H7 (cell line): ENCODE results near the gene AOC2. TPM values are rescaled to one million over a fixed set of nuclear protein-coding genes. Genes with fewer than 3 reads are reported as not detected.
"Not testable (repeated sequence)": the region's sequence is repeated elsewhere in the genome, so short reads cannot be mapped to it uniquely, and the experiment has no call there.

Source experiments
- DNase-seq: peaks from one replicate; pipeline ENCODE4 v3.0.0; 2012
- H3K27me3 ChIP-seq: 2 replicates; pipeline ENCODE4 v1.6.0; 2011; ENCODE audit warnings: mild to moderate bottlenecking, low read length; ENCODE audit not compliant: control insufficient read depth, insufficient read depth
- H3K36me3 ChIP-seq: replicated peaks from 2 replicates; pipeline ENCODE4 v1.5.1; 2011; ENCODE audit warnings: low read length; ENCODE audit not compliant: control insufficient read depth, insufficient read depth
- H3K4me3 ChIP-seq: 2 replicates; pipeline ENCODE4 v1.5.1; 2011; ENCODE audit warnings: low read depth, mild to moderate bottlenecking, control low read depth, low read length, moderate library complexity; ENCODE audit not compliant: insufficient read depth
- total RNA-seq: library from RNA; depleted of rRNA; stranded (reverse); fragments of >200 nt; shearing (Covaris generic); gene quantifications from 2 replicates; pipeline ENCODE4 v1.2.3, GENCODE V29; 2014

Gene AOC2
- total RNA-seq, 1 experiment from 2014 or later = 1.9 TPM

GRCh38 chr17:42845556-42845917, 1.2 kb downstream of the AOC2 start:
- peaks cover 31% of the 10 kb centered on the region for H3K36me3 ChIP-seq
- H3K4me3 ChIP-seq = no peak overlapping the region
- peak; percentile 19 for DNase-seq
- H3K27me3 ChIP-seq = no peaks in the 10 kb centered on the region

- DNase-seq = no peak
- Histone ChIP-seq H3K4me3 (no peak overlapping the region), H3K36me3 (peaks cover 31% of the 10 kb centered on the region), H3K27me3 (no peaks in the 10 kb centered on the region)
Measured at GRCh38 chr17:42845918-42846593, 1.7 kb downstream of the AOC2 start.

- Histone ChIP-seq H3K4me3 (no peak overlapping the region), H3K36me3 (peaks cover 25% of the 10 kb centered on the region), H3K27me3 (no peaks in the 10 kb centered on the region)
- no peak for DNase-seq
Measured at GRCh38 chr17:42846594-42847280, 2.4 kb downstream of the AOC2 start.

GRCh38 chr17:42848093-42848492, 3.7 kb downstream of the AOC2 start:
- Histone ChIP-seq H3K4me3 (no peak overlapping the region), H3K36me3 (peaks cover 19% of the 10 kb centered on the region), H3K27me3 (no peaks in the 10 kb centered on the region)
- DNase-seq = no peak

GRCh38 chr17:42849031-42849430, 4.7 kb downstream of the AOC2 start:
- peaks cover 12% of the 10 kb centered on the region for H3K36me3 ChIP-seq
- no peaks in the 10 kb centered on the region for H3K27me3 ChIP-seq
- DNase-seq = no peak
- H3K4me3 ChIP-seq = no peak overlapping the region

- no peak for DNase-seq
- Histone ChIP-seq H3K4me3 (no peak overlapping the region), H3K27me3 (no peaks in the 10 kb centered on the region), H3K36me3 (peaks cover 6% of the 10 kb centered on the region)
Measured at GRCh38 chr17:42849451-42850181, 5.2 kb downstream of the AOC2 start.

GRCh38 chr17:42850954-42851353, 6.6 kb downstream of the AOC2 start, which contains the start of gene AOC3:
Gene AOC3, plus strand, starts transcription at chr17:42851199. Its CDS starts 145 bp downstream, at chr17:42851344.
- Histone ChIP-seq H3K27me3 (no peaks in the 10 kb centered on the region), H3K36me3 (no peaks in the 10 kb centered on the region), H3K4me3 (no peak within 1 kb of the TSS)
- peak; percentile 72 for DNase-seq

GRCh38 chr17:42851371-42852240, 7.2 kb downstream of the AOC2 start:
- not testable (repeated sequence) for H3K4me3 ChIP-seq, DNase-seq, H3K36me3 ChIP-seq, H3K27me3 ChIP-seq

DNA sequence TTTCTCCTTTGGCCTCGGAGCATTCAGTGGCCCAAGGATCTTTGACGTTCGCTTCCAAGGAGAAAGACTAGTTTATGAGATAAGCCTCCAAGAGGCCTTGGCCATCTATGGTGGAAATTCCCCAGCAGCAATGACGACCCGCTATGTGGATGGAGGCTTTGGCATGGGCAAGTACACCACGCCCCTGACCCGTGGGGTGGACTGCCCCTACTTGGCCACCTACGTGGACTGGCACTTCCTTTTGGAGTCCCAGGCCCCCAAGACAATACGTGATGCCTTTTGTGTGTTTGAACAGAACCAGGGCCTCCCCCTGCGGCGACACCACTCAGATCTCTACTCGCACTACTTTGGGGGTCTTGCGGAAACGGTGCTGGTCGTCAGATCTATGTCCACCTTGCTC, 8.0 kb downstream of the AOC2 start:
- no peak overlapping the region for H3K4me3 ChIP-seq
- H3K27me3 ChIP-seq = no peaks in the 10 kb centered on the region
- no peak for DNase-seq
- no peaks in the 10 kb centered on the region for H3K36me3 ChIP-seq

DNA sequence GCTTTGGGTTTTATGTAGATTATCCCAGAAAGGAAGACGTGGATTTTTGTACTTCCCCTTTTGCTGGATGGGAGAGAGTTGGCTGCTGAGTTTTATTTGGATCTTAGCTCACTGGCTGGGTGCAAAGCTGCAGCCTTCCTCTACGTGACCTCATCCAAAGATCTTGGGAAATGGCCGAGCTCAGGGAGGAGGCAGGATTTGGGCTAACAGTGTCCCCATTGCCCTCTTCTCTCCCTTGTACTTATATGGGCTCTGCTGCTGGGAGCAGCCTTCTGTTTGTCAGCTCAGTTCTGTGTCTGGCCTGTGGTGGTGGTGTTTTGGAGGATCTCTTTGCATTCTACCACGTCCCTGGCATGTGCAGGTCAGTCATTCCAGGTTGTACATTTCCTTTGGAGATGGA, 8.6 kb downstream of the AOC2 start:
- Histone ChIP-seq H3K4me3 (no peak overlapping the region), H3K27me3 (no peaks in the 10 kb centered on the region), H3K36me3 (no peaks in the 10 kb centered on the region)
- no peak for DNase-seq

GRCh38 chr17:42853597-42853967, 9.2 kb downstream of the AOC2 start:
- H3K4me3 ChIP-seq = no peak overlapping the region
- DNase-seq = no peak
- no peaks in the 10 kb centered on the region for H3K36me3 ChIP-seq
- H3K27me3 ChIP-seq = no peaks in the 10 kb centered on the region

- no peak for DNase-seq
- Histone ChIP-seq H3K36me3 (no peaks in the 10 kb centered on the region), H3K27me3 (no peaks in the 10 kb centered on the region), H3K4me3 (no peak overlapping the region)
Measured at GRCh38 chr17:42853968-42854790, 9.8 kb downstream of the AOC2 start.

DNA sequence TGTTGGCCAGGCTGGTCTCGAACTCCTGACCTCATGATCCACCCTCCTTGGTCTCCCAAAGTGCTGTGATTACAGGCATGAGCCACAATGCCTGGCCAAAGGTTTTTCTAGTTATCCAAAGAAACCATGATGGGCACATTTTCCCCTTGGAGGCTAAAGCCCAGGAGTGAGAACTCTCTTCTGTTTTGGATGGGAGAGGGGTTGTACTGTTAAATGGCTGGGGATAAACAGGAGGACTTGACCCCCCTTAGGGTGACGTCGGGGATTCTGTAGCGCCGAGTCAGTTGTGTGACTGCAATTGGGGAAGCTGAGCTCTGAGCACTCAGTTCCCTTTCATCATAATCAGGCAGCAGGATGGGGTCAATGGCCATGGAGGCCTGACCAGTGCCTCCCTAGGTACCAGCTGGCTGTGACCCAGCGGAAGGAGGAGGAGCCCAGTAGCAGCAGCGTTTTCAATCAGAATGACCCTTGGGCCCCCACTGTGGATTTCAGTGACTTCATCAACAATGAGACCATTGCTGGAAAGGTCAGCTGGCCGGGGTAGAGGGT, 10.7 kb downstream of the AOC2 start:
- no peaks in the 10 kb centered on the region for H3K27me3 ChIP-seq
- H3K4me3 ChIP-seq = no peak overlapping the region
- no peak for DNase-seq
- no peaks in the 10 kb centered on the region for H3K36me3 ChIP-seq
